HG03139 (cell line): ENCODE measurements around the gene SPTLC2.

Source experiments
- ATAC-seq: cut with Tn5 transposase; IDR thresholded peaks from one replicate; pipeline ENCODE4 v1.9.1; 2021; ENCODE audit not compliant: unreplicated experiment

The SPTLC2 gene

GRCh38 chr14:77509366-77509765 lies 107.1 kb downstream of the SPTLC2 start:
- ATAC-seq, result no peak

DNA sequence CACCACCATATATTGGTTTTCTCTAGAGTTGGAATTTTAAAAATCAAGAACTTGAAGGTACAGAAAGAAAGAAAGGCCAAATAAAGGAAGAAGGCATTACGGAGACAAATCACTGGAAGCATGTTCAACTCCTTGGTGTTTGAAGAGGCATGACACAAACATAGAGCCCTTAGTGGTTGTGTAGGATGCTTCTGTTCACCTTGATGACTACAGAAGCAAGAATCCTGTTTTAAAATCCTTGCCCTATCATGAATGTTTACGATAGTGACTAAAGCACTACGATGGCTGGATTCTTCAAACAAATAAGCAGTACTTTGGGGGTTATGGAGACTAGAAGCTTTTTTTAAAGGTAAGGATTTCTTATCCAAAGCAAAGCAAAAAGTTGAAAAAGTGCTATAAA lies 107.6 kb downstream of the SPTLC2 start:
- ATAC-seq, result no peak

- no peak for ATAC-seq
Observed at GRCh38 chr14:77508249-77508648, 108.2 kb downstream of the SPTLC2 start.

DNA sequence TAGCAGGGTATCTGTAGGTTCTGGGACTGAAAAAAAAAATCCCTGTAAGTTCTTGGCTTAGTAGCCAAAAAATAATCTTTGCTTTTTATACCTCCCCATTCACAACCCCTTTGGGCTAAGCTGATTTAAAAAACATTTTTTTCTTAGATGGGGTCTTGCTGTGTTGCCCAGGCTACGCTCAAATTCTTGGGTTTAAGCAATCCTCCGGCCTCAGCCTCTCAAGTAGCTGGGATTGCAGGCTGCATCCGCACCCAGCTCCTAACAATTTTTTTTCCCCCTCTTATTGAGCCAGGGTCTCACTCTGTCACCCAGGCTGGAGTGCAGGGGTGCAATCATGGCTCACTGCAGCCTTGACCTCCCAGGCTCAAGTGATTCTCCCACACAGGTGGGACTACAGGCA lies 108.7 kb downstream of the SPTLC2 start:
- ATAC-seq, result no peak

GRCh38 chr14:77505031-77505430 lies 111.4 kb downstream of the SPTLC2 start:
- no peak for ATAC-seq

DNA sequence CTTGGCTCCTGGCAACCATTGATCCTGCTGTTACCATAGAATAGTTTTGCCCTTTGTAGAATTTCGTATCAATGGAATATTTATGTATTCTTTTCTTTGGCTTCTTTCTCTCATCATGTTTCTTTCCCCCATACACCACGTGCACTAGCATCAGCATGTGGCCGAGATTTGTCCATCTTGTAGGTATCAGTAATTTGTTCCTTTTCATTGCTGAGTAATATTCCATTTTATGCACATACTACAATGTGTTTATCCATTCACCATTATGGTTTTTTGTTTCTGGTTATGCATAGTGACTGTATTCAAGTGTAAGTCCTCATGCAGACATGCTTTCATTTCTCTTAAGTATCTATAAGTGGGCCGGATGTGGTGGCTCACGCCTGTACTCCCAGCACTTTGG lies 113.3 kb downstream of the SPTLC2 start:
- ATAC-seq, result no peak

DNA sequence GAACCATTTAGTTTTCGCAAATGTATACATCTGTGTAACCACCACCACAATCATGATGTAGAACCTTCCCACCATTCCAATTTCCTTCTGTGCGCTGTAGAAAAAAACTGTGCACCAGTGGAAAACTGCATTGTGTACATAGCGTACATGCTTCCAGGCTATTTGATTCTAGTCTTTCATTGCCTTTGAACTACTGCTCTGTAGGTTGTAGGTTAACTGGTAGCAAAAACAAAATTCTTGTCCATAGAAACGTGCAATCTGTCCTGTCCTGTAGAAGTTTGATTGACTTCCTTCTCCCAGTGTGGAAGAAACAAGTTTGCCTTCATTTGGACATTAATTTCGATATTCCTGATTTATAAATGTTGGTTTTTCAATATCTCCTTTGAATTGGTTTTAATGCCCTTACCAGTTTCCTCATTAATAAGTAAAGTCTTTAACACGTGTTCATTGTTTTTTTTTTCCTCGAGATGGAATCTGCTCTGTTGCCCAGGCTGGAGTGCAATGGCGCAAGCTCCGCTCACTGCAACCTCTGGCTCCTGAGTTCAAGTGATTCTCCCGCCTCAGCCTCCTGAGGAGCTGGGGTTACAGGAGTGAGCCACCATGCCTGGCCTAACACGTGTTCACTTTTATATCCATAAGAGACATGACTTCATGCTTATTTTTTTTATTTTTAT lies 114.2 kb downstream of the SPTLC2 start:
- no peak for ATAC-seq

- ATAC-seq, result peak; percentile 26
Observed at GRCh38 chr14:77498984-77499527, 117.4 kb downstream of the SPTLC2 start.

- ATAC-seq, result peak; percentile 63
Observed at GRCh38 chr14:77498120-77498979, 118.1 kb downstream of the SPTLC2 start, which contains the start of gene ISM2. Gene ISM2, minus strand, starts transcription at chr14:77498816. Its CDS starts 23 bp downstream, at chr14:77498793.

DNA sequence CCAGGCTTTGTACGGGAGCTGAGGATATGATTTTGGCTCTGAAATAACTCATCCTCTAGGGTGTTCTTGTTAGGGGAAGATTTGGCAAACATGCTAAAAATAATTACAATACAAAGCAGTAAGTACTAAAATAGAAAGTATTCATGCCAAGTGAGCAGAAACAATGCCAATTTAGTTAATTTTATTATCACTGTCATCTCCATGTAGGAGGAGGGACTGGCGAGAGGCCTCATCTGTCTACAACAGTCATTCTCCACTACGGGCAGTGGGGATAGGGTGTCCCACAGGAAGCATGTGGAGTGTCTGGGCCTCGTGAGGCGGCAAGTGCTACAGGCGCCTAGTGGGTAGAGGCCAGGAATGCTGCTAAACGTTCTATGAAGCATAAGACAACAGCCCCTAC lies 121.1 kb downstream of the SPTLC2 start:
- no peak for ATAC-seq

GRCh38 chr14:77491056-77491455 lies 125.4 kb downstream of the SPTLC2 start:
- no peak for ATAC-seq

GRCh38 chr14:77490347-77490986 lies 126.0 kb downstream of the SPTLC2 start:
- no peak for ATAC-seq

DNA sequence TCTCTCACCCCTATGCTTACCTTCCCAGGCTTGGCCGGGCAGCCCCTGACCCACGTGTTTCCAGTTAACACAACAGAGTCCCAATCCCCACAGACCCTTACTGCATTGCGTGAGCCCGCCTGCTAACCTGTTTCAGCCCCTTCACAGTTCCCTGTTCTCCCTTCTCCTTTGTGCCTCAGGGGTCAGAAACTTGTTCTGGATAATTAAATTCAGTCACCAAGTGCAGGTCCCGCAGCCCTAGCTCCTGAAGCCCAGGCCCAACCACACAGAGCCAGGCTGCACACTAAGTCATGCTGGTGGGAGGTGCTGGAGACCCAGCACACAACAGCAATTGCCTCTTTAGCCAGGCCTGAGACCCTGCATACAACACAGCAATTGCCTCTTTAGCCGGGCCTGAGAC lies 127.4 kb downstream of the SPTLC2 start:
- ATAC-seq, result no peak

- no peak for ATAC-seq
Observed at GRCh38 chr14:77488558-77488957, 127.9 kb downstream of the SPTLC2 start.

- no peak for ATAC-seq
Observed at GRCh38 chr14:77485901-77486678, 130.3 kb downstream of the SPTLC2 start.

GRCh38 chr14:77485256-77485655 lies 131.2 kb downstream of the SPTLC2 start:
- ATAC-seq, result no peak

- no peak for ATAC-seq
Observed at GRCh38 chr14:77482422-77482821, 134.0 kb downstream of the SPTLC2 start.

DNA sequence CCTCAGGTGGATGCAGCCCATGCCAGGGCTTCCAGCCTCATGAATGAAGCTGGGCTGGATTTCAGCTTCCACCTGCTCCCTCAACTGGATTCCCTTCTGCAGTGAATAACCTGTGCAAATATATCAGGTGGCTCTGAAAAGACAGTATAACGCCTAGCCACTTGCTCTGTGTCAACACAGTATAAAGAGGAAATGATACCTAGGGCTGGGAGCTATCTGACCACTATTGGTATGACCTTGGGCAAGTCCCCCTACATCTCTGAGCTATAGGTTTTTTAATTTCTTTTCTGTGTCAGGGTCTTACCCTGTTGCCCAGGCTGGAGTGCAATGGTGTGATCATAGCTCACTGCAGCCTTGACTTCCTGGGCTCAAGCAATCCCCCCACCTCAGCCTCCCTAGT lies 137.6 kb downstream of the SPTLC2 start:
- ATAC-seq, result peak; percentile 79

DNA sequence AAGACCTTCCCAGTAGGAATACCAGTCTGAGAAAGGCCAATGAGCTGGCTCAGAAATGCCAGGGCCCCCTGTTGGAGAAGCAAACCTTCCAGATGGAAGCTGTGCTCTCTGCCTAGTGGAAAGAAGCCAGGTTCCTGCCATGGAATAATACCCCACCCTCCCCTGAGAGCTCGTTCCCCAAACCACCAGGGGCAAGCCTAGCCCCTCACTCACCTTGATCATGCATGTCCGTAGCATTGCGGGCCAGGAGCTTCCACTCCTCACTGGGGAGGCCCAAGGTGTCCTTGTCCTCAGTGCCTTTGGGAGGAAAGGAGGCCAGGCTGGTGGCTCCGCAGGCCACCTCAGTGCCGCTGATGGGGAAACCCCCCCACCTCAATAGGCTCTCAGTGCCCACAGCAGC lies 138.4 kb downstream of the SPTLC2 start:
- ATAC-seq, result no peak

- ATAC-seq, result no peak
Observed at GRCh38 chr14:77475432-77476115, 140.9 kb downstream of the SPTLC2 start.
